Measurements from ENCODE around the gene CYTH1.

CYTH1 gene

DNA sequence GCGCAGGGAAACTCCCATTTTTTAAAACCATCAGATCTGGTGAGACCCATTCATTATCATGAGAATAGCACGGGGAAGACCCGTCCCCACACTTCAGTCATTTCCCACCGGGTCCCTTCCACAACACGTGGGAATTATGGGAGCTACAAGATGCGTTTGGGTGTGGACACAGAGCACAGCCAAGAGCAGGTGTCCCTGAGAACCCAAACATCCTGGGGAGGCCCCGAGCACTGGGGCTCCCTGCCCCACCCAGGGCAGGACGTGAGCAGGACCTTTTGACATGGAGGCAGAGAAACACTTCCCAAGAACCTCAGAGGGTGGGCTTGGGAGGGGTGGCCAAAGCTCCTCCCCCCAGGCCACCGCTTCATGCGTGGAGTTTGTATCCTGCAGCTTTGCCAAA is 115.0 kb downstream of the CYTH1 start:
- DNase-seq, result no peak

DNA sequence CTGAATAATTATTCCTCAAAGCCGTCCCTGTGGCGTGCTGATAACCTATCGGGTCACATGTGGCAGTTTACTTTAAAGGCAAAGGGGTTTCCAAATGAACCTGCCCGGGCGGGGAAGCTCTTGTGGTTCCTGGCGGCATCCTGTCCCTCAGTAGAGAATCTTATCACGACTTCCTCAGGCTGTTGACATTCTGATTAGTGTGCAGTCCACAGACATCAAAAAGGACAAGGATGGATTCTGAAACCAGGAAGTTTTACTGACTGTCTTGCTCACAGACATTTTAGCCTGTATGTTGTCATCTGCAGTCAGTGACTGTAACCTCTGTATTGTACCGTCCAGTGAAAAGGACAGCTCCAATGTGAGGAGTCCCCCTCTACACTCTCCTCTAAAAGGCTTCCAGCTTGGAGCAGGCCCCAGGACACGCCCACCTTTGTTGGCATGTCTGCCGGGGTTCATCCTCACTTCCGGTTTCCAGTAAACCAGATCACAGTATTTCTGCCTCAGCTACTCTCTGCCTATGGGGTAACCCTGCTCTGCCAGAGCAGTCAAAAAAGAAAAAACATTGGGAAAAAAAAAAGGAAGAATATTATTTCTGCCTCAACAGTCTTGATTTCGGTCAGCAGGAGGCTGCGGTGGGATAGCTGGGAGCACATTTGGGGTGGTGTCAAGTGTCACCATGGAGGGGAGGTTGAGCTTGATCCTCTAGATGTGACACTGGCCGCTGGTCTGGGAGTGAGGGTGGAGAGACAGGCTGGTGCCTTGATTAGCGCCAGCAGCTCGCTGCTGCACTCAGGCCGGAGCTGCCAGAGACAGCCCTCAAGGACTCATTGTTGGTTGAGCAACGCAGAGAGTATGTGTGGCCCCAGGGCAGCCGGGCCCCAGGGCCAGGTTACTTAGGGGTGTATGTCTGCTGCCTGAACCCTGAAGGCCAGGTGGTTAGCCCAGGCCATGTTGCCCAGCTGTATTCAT is 115.8 kb downstream of the CYTH1 start:
- DNase-seq, result no peak

DNA sequence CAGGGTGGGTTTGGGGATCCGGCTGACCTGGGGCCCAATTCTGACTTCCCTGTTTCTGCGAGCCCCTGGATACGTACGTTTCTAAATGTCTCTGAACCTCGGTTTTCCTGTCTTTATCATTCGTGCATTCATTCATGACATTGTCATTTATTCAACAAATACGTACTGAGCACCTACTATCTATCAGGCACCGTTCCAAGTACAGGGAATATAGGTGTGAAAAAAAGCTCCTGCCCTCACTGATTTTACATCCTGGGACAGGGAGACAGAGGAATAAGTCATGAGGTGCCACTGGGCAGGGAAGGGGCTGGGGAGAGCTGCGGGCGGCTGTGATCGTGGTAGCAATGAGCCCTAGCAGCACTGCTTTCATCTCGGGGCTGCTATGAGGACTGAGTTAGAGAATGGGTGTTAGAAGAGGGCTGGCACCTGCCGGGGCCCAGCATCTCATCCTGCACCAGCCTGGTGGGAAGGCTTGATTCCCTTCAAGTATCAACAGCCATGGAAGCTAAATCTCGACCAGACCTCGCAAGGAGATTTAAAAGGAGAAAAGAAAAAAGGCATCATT is 116.6 kb downstream of the CYTH1 start:
- DNase-seq, result no peak

DNA sequence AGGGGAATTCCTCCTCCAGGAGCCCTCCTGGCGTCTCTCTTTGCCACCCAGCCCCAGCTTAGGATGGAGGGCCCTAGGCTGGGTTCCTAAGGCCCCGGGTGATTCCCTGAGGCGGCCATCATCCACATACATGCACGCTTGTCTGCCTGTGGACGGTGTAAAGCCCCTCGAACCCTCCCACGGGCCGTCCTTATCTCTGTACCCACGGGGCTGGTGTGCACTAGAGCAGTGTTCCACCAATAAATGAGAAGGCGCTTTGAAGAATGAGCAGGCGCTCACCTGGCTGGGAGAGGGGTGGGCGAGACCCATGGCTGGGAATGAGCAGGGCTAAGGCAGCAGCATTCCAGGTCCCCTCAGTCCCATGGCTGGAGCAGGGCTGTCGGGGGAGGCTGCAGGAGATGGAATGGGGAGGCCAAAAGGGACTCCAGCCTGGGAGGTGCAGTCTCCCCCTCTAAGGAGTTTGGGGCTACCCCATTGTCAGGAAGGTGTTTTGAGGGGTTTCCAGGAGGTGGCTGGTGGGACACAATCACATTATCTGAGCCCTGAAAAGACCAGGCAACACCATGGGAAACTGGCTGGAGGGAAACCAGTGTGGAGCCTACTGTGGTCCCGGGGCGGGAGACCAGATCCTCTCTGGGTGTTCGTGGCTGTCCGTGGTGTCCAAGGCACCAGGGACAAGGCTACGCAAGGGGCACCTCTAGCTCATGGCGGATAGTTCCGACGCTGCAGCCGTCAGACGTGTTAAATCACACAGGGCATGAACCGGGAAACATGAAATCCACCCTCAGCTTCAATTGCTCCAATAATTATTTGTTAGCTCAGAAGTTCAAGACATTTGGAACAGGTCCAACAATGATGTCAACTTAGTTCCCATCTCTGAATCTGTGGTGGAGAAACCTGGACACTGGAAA is 117.3 kb downstream of the CYTH1 start:
- no peak for DNase-seq

DNA sequence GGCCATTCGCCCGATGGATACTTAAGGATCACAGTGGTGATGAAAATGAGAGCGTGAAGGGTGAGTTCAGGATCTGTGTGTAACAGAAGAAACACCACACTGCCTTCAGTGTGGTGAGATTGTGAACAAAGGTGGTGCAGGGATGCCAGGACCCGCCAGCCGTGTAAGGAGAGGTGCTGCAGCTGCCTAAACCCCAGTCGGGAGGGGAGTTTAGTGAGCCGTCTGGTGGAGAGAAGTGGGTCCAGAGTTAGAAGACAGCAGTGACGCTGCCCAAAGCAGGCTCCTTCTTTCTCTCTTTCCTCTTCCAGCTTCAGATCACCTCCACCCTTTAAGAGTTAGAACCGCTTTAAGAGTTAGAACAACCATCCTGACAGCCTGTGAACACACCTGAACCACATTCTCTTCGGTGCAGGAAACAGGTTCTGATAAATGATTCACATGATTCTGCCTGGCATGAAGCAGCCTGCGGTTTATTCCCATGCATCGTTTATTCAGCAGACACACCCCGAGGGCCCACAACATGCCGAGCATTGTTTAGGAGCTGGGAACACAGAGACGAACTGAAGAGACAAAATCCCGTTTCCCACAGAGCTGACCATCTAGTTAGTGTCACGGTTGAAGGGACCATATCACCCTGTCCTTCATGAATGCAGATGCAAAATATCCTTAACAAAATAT is 120.8 kb downstream of the CYTH1 start:
- no peak for DNase-seq

DNA sequence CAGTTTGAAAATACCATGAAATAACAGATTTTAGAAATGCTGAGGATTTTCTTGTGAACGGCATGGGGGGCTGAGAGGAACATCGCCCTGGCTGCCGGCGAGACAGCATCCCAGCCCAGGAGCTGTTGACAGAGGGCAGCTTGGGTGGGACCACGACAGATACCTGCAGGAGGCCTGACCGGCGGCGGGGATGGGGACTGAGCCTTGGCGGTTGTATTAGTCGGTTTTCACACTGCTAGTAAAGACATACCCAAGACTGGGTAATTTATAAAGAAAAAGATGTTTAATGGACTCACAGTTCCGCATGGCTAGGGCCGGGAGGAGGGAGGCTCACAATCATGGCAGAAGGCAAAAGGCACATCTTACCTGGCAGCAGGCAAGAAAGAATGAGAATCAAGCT is 122.5 kb downstream of the CYTH1 start:
- DNase-seq, result no peak

DNA sequence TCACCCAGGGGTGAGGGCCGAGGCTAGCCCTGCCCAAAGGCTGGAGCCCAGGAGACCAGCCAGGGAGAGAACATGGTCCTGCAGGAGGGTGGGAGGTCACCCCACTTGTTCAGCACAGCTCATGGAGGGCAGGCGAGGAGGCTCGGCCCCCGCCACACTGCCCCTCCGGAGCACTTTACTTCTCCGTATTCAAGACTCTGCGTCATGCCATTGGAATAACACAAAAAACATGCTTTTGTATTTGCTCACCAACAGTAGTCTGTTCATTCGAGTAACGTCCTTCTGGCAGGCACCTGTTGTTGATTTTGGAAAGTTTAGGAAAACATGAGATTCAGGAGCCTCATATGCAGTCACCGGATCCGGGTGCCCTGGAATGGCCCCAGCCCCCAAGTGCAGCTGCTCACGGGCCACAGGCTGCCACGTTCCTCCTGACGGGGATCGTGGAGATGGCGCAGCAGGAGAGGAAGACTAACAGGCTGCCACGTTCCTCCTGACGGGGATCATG is 123.7 kb downstream of the CYTH1 start:
- no peak for DNase-seq

DNA sequence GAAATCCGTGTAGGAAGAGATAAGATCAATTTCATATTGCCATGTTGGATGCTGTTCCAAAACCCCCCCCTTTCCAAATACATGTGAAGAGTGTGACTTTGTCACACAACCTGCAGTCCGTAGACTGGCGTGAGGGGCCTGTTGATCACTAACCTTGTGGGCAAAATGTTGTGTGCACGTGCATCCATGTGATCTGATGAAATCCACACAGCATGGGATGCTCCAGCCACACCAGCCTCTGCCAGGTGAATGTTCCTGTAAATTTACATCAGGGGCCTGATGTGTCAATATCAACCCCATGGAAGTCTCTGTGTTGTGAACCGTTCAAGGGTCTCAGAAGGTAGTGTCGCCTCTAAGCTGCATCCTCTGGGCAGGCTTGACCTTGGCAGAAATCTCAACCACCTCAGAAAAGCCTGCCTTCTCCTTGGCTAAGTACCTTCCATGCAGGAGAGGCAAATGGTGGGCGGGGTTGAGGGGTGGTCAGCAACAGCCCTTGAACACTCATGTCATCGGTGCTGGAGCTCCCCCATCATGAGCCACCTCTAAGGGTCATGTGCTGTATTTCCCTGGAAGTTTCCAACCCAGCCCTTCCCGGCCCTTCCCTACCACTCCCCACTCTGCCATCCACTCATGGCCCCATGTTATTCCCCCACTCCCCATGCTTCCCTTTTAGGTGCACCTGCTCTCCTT is 126.7 kb downstream of the CYTH1 start:
- no peak for DNase-seq

DNA sequence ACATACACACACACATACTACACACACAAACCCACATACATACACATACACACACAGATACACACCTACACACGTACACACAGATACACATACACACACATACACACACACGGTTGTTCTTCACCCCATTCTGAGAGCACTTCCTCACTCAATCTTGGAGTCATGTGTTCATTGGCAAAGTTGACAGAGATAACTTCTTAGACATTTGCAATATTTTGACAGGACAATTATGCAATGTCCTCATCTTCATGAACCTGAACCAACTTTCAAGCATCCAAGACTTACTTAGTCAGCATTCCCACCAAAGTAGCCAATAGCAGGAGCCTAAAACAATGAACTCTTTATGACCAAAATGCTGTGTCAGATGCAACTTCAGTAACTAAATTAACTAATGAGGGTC is 127.7 kb downstream of the CYTH1 start:
- DNase-seq, result no peak

DNA sequence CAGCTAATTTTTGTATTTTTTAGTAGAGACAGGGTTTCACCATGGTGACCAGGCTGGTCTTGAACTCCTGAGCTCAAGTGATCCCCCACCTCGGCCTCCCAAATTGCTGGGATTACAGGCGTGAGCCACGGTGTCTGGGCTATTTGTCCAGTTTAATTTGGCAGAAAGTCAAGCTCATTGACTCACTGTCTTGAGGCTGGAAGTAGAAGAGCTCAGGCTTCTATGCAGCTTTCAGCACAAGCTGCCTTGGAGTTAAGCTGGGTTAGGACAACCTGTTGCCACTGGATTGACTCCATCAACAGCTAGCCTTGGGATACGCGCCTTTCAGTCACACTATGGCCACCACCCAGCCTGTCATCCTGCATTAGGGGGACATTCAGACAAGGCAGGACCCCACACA is 128.7 kb downstream of the CYTH1 start:
- no peak for DNase-seq

DNA sequence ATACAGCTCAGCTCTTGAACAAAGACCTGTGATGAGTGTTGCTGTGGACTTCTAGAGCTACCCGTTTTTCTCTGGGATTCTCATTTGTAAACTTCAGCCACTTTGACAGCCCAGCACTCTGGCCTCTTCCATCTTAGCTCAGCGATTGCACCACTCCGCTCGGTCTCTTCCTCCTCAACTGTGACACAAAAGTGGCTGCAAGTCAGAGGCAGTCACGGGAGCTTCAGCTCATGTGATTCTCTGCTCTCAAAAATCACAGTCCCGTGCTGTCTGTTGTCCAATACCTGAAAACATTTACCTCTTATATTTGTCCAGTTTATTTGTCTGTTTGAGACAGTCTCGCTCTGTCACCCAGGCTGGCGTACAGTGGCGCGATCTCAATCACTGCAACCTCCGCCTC is 129.2 kb downstream of the CYTH1 start:
- DNase-seq, result no peak

DNA sequence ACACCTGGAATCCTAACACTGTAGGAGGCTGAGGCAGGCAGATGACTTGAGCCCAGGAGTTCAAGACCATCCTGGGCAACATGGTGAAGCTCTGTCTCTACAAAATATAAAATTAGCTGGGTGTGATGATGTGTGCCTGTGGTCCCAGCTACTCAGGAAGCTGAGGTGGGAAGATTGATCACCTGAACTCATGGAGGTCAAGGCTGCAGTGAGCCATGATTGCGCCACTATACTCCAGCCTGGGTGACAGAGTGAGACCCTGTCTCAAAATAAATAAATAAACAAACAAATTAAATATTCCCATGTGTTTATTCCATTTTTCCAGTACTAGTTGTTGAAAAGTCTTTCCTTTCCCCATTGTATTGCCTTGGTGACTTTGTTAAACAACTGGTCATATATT is 130.0 kb downstream of the CYTH1 start:
- no peak for DNase-seq

DNA sequence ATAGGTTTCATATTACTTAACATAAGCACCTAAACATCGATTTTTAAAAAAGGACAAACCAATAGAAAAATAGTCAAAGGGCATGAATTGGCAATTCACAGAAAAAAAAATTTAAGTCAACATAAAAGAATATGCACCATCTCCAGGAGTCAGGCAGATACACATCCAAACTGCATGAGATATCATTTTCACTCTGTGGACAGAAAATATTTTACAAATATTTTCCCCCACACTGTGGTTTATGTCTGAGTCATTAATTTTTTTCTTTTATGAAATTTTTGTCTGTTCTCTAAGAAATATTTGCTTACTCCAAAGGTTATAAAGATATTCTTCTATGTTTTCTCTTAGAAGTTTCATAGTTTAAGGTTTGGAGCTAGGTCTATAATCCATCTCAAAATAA is 130.5 kb downstream of the CYTH1 start:
- no peak for DNase-seq

DNA sequence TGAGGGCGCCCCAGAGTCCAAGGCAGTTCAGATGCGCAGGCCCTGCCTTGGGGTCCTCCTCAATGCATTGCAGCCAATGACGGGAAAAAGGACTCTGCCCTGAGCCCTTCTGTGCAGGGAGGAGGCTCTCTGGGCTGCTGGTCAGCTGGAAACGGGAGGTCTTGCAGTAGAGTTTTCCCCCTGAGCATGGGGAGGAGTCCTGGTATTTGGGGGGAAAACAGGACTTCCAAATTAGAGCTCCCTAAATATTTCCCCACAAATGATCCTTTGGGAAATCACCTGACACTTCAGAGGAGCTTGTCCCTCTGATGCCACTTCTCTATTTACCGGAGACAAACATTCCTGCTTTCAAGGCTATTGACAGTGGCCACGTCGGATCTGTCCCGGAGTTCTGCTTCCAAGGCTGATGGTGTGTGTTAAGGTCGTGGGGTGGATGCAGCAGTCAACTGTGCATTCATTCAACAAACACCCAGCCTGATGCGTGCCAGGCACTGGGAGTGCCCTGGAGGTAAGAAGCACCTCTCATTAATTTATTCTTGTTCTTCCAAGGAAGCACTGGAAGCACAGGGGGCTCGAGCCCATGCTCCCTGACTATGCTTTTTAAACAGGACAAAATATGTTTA is 131.9 kb downstream of the CYTH1 start:
- no peak for DNase-seq

DNA sequence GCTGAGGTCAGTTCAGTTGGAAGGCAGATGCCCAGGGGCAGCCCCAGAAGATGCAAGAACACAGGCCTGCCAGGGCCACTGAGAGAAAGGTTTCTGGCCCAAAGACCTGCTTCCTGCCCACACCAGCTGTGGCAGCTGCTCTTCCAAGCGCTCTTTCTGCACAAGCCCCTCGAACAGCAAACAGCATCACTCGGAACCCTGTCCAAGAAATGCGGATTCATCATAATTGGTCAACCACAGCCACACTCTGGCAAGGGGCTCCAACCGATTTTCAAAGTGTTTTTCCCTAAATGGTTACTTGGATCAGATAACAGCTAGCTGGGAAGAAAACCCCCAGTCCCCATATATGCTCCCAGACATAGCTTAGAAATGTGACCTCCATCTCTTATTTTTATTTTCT is 133.8 kb downstream of the CYTH1 start:
- DNase-seq, result no peak

DNA sequence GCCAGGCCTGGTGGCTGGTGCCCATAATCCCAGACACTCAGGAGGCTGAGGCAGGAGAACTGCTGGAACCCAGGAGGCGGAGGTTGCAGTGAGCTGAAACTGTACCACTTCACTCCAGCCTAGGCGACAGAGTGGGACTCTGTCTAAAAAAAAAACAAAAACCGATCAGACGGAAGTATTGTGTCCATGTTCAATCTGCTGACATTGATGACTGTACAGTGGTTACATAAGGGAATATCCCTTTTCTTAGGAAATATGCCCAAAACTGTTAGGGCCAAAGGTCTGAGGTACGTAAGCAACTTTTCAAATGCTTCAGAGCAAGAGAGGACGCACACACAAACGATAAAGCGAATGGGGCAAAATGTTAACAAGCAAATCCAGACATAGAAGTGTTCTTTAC is 135.0 kb downstream of the CYTH1 start:
- DNase-seq, result no peak

DNA sequence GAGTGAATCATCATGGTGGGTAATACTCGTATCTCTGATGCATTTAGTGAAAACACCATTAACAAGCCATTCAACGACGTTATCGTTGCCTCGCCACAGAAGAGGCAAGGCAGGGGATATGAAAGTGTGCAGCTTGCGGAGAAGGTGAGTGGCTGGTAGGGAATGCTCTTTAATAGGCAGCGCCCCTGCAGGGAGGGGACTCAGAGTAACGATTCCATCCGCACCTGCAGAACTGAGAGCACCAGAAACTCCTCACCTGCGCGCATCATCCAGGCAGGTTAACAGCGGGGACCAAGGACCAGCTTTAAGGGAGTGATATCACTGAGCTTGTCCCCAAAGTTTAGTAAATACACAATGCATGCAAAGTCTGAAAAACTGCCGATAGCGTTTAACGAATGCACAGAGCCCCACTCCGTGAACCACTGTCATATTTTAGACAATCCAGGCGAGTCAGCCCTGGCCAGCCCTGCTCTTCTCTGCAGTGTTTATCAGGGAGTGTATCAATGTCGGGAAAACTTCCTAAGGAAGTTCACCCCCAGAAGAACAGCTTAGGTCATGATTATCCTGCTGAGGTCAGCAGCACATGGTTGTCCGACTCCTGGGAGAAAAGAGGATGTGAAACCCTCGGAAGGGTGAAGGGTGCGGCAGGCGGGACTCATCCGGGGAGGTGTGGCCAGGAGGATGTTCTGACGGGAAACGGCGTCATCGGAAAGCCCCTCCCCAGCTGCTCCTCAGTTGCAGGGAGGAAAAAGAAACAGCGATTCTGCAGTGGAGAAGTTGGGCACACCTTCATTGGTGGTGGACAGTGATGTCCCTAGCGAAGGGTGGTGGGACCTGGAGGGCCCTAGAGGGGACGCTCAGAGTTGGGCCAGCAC is 136.4 kb downstream of the CYTH1 start:
- DNase-seq, result peak; percentile 74

DNA sequence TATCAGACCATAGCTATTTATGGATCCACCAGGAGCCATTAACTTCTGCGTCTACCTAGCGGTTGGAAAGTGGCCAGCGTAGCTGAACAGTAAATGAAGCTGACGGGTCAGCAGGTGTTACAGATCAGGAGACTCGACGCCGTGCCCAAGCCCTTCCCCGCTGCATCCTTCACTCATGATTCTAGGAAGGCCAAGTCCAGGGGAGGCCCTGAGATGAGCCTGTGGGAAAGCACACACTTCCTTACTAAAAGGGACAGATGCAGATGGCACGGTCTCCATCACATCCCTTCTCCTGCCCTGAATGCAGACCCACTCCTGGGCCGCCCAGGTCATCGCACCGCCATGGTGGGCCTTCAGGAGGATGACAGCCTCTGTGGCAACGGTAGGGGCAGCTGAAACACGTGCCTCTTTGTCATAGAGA is 137.1 kb downstream of the CYTH1 start:
- no peak for DNase-seq

DNA sequence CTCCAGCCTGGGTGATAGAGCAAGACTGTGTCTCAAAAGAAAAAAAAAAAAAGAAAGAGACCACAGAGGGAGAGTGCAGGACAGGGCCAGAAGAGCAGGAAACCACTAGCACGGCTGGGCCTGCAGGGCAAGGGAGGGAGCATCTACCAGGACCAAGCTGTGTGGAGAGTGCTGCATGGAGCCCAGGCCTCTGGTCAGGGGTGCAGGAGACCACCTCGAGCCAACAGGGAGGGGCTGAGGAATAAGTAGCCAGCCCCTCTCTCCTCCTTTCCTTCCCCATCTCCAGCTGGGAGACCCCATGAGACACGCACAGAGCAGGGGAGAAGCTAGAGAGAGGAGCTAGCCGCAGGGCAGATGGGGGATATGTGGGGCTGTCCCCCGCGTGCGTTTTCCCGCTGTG is 137.8 kb downstream of the CYTH1 start:
- no peak for DNase-seq

DNA sequence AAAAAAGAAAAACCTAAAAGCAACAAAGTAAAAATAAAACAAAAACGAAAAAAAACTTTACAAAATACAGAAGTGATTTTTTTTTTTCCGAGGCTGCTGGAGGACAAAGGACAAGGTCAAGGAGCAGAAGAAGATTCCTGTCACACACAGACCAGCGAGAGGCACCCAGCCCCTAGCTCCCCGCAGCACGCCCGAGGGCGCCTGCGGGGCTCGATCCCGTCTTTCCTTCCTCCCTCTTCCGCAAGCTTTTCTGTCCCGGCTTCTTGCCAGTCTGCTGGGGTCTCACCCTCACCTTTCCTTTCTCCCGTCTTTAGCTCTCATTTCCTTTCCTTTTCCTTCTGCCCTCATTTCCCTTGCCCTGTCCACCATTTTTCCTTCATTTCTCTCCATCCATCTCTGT is 138.7 kb downstream of the CYTH1 start:
- DNase-seq, result no peak

DNA sequence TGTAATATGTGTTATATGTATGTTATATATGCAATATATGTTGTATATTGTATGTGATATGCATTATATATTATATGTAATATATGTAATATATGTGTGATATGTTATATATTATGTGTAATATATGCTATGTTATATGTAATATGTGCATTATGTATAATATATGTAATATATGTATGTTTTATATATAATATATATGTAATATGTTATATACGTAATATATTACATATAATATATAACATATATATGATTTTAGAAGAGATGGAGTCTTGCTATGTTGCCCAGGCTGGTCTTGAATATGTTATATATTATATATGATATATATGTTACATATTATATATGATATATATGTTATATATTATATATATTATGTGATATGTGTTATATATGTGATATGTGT is 139.4 kb downstream of the CYTH1 start:
- DNase-seq, result no peak

All from left hindlimb (tissue), 1 donor.